HG03558 (cell line): ENCODE measurements around the gene MCF2L2.
"Not testable (repeated sequence)": the region's sequence is repeated elsewhere in the genome, so short reads cannot be mapped to it uniquely, and the experiment has no call there.

Experiments used
- ATAC-seq: cut with Tn5 transposase; IDR thresholded peaks from one replicate; pipeline ENCODE4 v1.9.1; 2021; ENCODE audit warnings: moderate number of reproducible peaks; ENCODE audit not compliant: unreplicated experiment; ENCODE audit errors: extremely low read depth

The MCF2L2 gene

GRCh38 chr3:183447206-183448001, 19.0 kb upstream of the MCF2L2 start:
- peak; percentile 63 for ATAC-seq

GRCh38 chr3:183446838-183447205, 18.4 kb upstream of the MCF2L2 start:
- no peak for ATAC-seq

- no peak for ATAC-seq
Observed at GRCh38 chr3:183444748-183445147, 16.3 kb upstream of the MCF2L2 start.

- ATAC-seq = no peak
Observed at GRCh38 chr3:183443395-183444385, 15.3 kb upstream of the MCF2L2 start.

GRCh38 chr3:183442994-183443393, 14.6 kb upstream of the MCF2L2 start:
- no peak for ATAC-seq

GRCh38 chr3:183440521-183440920, 12.1 kb upstream of the MCF2L2 start:
- not testable (repeated sequence) for ATAC-seq

- ATAC-seq = no peak
Observed at GRCh38 chr3:183439515-183439914, 11.1 kb upstream of the MCF2L2 start.

GRCh38 chr3:183438735-183439134, 10.3 kb upstream of the MCF2L2 start:
- ATAC-seq = no peak

GRCh38 chr3:183437666-183438564, 9.5 kb upstream of the MCF2L2 start:
- no peak for ATAC-seq

GRCh38 chr3:183437061-183437460, 8.6 kb upstream of the MCF2L2 start:
- ATAC-seq = no peak

GRCh38 chr3:183435661-183436060, 7.2 kb upstream of the MCF2L2 start:
- ATAC-seq = peak; percentile 55

- no peak for ATAC-seq
Observed at GRCh38 chr3:183434992-183435391, 6.6 kb upstream of the MCF2L2 start.

GRCh38 chr3:183434503-183434902, 6.1 kb upstream of the MCF2L2 start:
- ATAC-seq = no peak

GRCh38 chr3:183430325-183430957, 2.0 kb upstream of the MCF2L2 start:
- no peak for ATAC-seq

- ATAC-seq = no peak
Observed at GRCh38 chr3:183427876-183428446, 458 bp downstream of the MCF2L2 start.

- ATAC-seq = no peak
Observed at GRCh38 chr3:183427196-183427875, 1.1 kb downstream of the MCF2L2 start.

- ATAC-seq = not testable (repeated sequence)
Observed at GRCh38 chr3:183418807-183419206, 9.6 kb downstream of the MCF2L2 start.

- no peak for ATAC-seq
Observed at GRCh38 chr3:183411216-183411922, 17.1 kb downstream of the MCF2L2 start.
